Pancreas (tissue), 10 donors: ENCODE data around the gene SVOPL. TPM values are rescaled to one million over a fixed set of nuclear protein-coding genes. Genes with fewer than 3 reads are reported as not detected.

Source experiments
- ATAC-seq, 4 donors: fragments of 200-7000 bp; cut with Tn5 transposase; one replicate each; pipeline versions ENCODE4 v1.8.0 to v1.9.1; 2020; ENCODE audit warnings: mild to moderate bottlenecking in 4 of 4, moderate library complexity in 4 of 4
- DNase-seq, 6 donors: peaks; one replicate each; pipeline ENCODE4 v3.0.0-alpha.2; 2020
- FAIRE-seq: peaks from 2 replicates; lab custom pipeline; 2012; peaks lifted over from hg19 to GRCh38; lab: Jason Lieb, UNC
- H3K27ac ChIP-seq, 4 donors: fragments of 200-600 bp; sonication (generic); 1 replicate in 3 of 4; 2 replicates in 1 of 4; pipeline versions ENCODE4 v1.5.0 to v1.8.0; 2020
- H3K27me3 ChIP-seq, 4 donors: fragments of 200-600 bp; one replicate each; pipeline ENCODE4 v1.8.0; 2021
- H3K36me3 ChIP-seq, 3 donors: fragments of 200-600 bp; sonication (generic) in 1 of 3; one replicate each; pipeline versions ENCODE4 v1.5.0 to v1.8.0; 2020 to 2021
- H3K4me1 ChIP-seq, 3 donors: fragments of 200-600 bp; one replicate each; pipeline ENCODE4 v1.8.0; 2021
- H3K4me3 ChIP-seq, 4 donors: fragments of 200-600 bp; sonication (generic) in 2 of 4; one replicate each; pipeline versions ENCODE4 v1.5.0 to v1.8.0; 2020 to 2021
- H3K9me3 ChIP-seq, 4 donors: fragments of 200-600 bp; one replicate each; pipeline ENCODE4 v1.8.0; 2021
- CTCF ChIP-seq, 4 donors: fragments of 200-600 bp; sonication (generic) in 3 of 4; IDR thresholded peaks; one replicate each; pipeline versions ENCODE4 v1.5.0 to v1.8.0; 2021; ENCODE audit warnings: antibody characterized with exemption in 4 of 4
- WGBS, 2 donors: extraction: QIAGEN DNeasy Blood & Tissue Kit; methylation state at CpG; one replicate each; pipeline ENCODE4 v1.1.7; 2013; 5-methylcytosine and 5-hydroxymethylcytosine counted together
- intact Hi-C, 3 donors: fragments of 100-400 bp; cut with DNase I; formaldehyde crosslinking; loops; one replicate each; pipeline versions ENCODE4 v1.11.1 to v1.14.2; 2022
- polyA plus RNA-seq, 2 donors: library from polyadenylated mRNA; stranded (reverse); fragments of 200-250 nt; gene quantifications; one replicate each; pipeline ENCODE4 v1.2.3, GENCODE V29; 2013
- total RNA-seq, 6 donors: library from RNA; stranded (reverse); fragmentation: NEBNext Ultra II Directional in 4 of 6; extraction: Animal tissue kit (Norgen Biotek cat#: 25700) in 4 of 6; gene quantifications; one replicate each; pipeline versions ENCODE4 v1.2.1 to v1.2.4, GENCODE V29; 2021 to 2023
- donor health status: healthy with polysubstance abuse.
- donor health status: DM: no; HTN: no; CAD: no; lungs with moderate emphysema.
- donor health status: DM: no; HTN: no; CAD: no.
- donor health status: control.
- donor health status: control.
- donor health status: Bipolar disorder and iron deficiency.
- donor health status: DM: yes; HTN: yes; CAD: no.
- donor health status: DM: no; HTN: no; CAD: no.
- donor health status: DM: no; HTN: no; CAD: no.
- donor health status: DM: yes; HTN: yes; CAD: no.

Gene SVOPL
- total and polyA plus RNA-seq, 8 donors: 0.09 to 0.91 (median 0.18) TPM; not detected in 1

GRCh38 chr7:138607216-138608126 lies 93.7 kb downstream of the SVOPL start:
- no peak for DNase-seq
- H3K4me1 ChIP-seq: peaks cover 8 to 18% (median 11%) of the 10 kb centered on the region in 3 donors
- no peaks in the 10 kb centered on the region for H3K36me3 ChIP-seq
- H3K27me3 ChIP-seq: no peaks in the 10 kb centered on the region
- peak overlapping the region in 2 of 4 donors; percentile 34 to 58 for H3K27ac ChIP-seq
- no peaks in the 10 kb centered on the region for H3K9me3 ChIP-seq
- no peak for ATAC-seq
- H3K4me3 ChIP-seq: no peak overlapping the region
- FAIRE-seq: no peak
- no peak for TF ChIP-seq CTCF (IDR thresholded peaks at IDR 0.05)
- intact Hi-C loops: no loop called here
- 65 to 69% methylated on average over 11 of the region's 11 CpGs for WGBS, 2 donors

- no peak for FAIRE-seq
- WGBS, 2 donors: 84 to 88% methylated on average over 3 of the region's 3 CpGs
Measured at GRCh38 chr7:138606236-138606635, 94.9 kb downstream of the SVOPL start.

GRCh38 chr7:138603549-138604318 lies 97.4 kb downstream of the SVOPL start:
- Histone ChIP-seq H3K27ac (no peak overlapping the region), H3K9me3 (no peaks in the 10 kb centered on the region), H3K36me3 (no peaks in the 10 kb centered on the region), H3K4me1 (peaks cover 4 to 11% (median 8%) of the 10 kb centered on the region in 3 donors), H3K27me3 (no peaks in the 10 kb centered on the region), H3K4me3 (no peak overlapping the region)
- FAIRE-seq (no peak), ATAC-seq (no peak), DNase-seq (no peak)
- WGBS, 2 donors: 94 to 96% methylated on average over 8 of the region's 8 CpGs
- TF ChIP-seq CTCF (IDR thresholded peaks at IDR 0.05): no peak
- intact Hi-C loops: no loop called here

More at GRCh38 chr7:138606236-138606635, 94.9 kb downstream of the SVOPL start:
- intact Hi-C loops: no loop called here
- Histone ChIP-seq H3K27me3 (no peaks in the 10 kb centered on the region), H3K36me3 (no peaks in the 10 kb centered on the region), H3K9me3 (no peaks in the 10 kb centered on the region), H3K4me1 (peaks cover 7 to 18% (median 11%) of the 10 kb centered on the region in 3 donors), H3K4me3 (no peak overlapping the region), H3K27ac (no peak overlapping the region)
- DNase-seq (no peak), ATAC-seq (no peak)
- no peak for TF ChIP-seq CTCF (IDR thresholded peaks at IDR 0.05)

GRCh38 chr7:138602451-138602850 lies 98.7 kb downstream of the SVOPL start:
- no peak for TF ChIP-seq CTCF (IDR thresholded peaks at IDR 0.05)
- intact Hi-C loops: no loop called here
- Histone ChIP-seq H3K27ac (no peak overlapping the region), H3K36me3 (no peaks in the 10 kb centered on the region), H3K4me3 (no peak overlapping the region), H3K4me1 (peaks cover 0 to 2% (median 0%) of the 10 kb centered on the region in 3 donors), H3K27me3 (no peaks in the 10 kb centered on the region), H3K9me3 (no peaks in the 10 kb centered on the region)
- ATAC-seq: no peak
- no peak for DNase-seq
- FAIRE-seq: no peak
- 84% methylated on average over 1 of the region's 1 CpG for WGBS, 2 donors
